NT2/D1 (cell line): ENCODE results near the gene KDM2A.

Experiments used
- DNase-seq: peaks from one replicate; pipeline ENCODE4 v3.0.0-alpha.2; 2011; ENCODE audit warnings: low read depth, low spot score
- H3K27me3 ChIP-seq: 2 replicates; pipeline ENCODE4 v1.6.0; 2011; ENCODE audit warnings: mild to moderate bottlenecking; ENCODE audit not compliant: insufficient read length, insufficient read depth
- H3K36me3 ChIP-seq: 2 replicates; pipeline ENCODE4 v1.6.1; 2011; ENCODE audit warnings: mild to moderate bottlenecking, low read length, mixed read lengths; ENCODE audit not compliant: insufficient read depth, insufficient read length
- H3K4me1 ChIP-seq: 2 replicates; pipeline ENCODE4 v1.5.1; 2011; ENCODE audit not compliant: insufficient read depth, insufficient read length
- H3K4me3 ChIP-seq: 2 replicates; pipeline ENCODE4 v1.5.1; 2011; ENCODE audit warnings: low read depth; ENCODE audit not compliant: insufficient read length
- H3K9ac ChIP-seq: 2 replicates; pipeline ENCODE4 v1.6.0; 2011; ENCODE audit warnings: low read depth; ENCODE audit not compliant: insufficient read length
- H3K9me3 ChIP-seq: 2 replicates; pipeline ENCODE4 v1.5.1; 2011; ENCODE audit warnings: mild to moderate bottlenecking, low read length; ENCODE audit not compliant: insufficient read depth
- SUZ12 ChIP-seq: IDR thresholded peaks from 2 replicates; pipeline ENCODE4 v1.6.1; 2011; ENCODE audit not compliant: insufficient read length, insufficient read depth; ENCODE audit errors: extremely low read depth
- YY1 ChIP-seq: IDR thresholded peaks from 2 replicates; pipeline ENCODE4 v1.6.1; 2011; ENCODE audit not compliant: insufficient read length, insufficient read depth
- ZNF274 ChIP-seq: IDR thresholded peaks from 2 replicates; pipeline ENCODE4 v1.6.1; 2011; ENCODE audit warnings: mild to moderate bottlenecking, low read depth, low read length

KDM2A gene

DNA sequence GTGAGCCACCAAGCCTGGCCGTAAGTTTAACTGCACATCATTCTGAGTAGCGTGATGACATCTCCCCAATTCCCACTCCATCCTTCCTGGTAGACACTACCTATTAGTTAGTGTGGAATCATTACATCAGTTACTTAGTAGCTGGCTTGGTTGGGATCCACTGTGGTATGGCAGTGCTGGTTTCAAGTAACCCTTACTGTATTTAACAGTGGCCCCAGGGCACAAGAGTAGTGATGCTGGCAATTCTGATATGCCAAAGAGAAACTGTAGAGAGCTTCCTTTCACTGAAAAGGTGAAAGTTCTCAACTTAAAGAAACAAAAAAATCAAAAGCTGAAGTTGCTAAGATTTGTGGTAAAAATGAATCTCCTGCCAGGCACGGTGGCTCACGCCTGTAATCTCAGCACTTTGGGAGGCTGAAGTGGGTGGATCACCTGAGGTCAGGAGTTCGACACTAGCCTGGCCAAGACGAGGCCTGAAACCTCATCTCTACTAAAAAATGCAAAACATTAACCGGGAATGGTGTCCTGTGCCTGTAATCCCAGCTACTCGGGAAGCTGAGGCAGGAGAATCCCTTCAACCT, 35.2 kb upstream of the KDM2A start:
- Histone ChIP-seq H3K9ac (no peak overlapping the region), H3K27me3 (no peaks in the 10 kb centered on the region), H3K9me3 (no peaks in the 10 kb centered on the region), H3K36me3 (no peaks in the 10 kb centered on the region), H3K4me3 (no peak overlapping the region), H3K4me1 (peaks cover 7% of the 10 kb centered on the region)
- DNase-seq = no peak
- TF ChIP-seq ZNF274 (no peak), YY1 (no peak), SUZ12 (no peak)

DNA sequence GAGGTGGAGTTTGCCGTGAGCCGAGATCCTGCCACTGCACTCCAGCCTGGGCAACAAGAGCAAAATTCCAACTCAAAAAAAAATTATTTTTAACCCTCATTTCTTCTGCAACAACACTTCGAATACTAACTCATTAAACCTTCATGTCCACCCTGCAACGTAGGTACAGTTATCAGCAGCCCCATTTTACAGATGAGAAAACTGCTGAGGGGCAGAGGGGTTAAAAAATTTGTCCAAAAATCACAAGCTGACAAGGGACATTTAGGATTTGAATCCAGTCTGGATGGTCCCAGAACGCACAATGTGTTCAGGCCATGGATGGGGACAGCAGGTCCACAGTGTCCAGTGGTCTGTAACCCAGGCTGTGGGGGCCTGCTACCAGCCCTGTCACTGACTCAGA, 33.4 kb upstream of the KDM2A start:
- H3K4me1 ChIP-seq = peaks cover 4% of the 10 kb centered on the region
- no peaks in the 10 kb centered on the region for H3K9me3 ChIP-seq
- H3K36me3 ChIP-seq = no peaks in the 10 kb centered on the region
- TF ChIP-seq YY1 (no peak), ZNF274 (no peak), SUZ12 (no peak)
- no peak overlapping the region for H3K9ac ChIP-seq
- no peak for DNase-seq
- H3K27me3 ChIP-seq = no peaks in the 10 kb centered on the region
- no peak overlapping the region for H3K4me3 ChIP-seq

DNA sequence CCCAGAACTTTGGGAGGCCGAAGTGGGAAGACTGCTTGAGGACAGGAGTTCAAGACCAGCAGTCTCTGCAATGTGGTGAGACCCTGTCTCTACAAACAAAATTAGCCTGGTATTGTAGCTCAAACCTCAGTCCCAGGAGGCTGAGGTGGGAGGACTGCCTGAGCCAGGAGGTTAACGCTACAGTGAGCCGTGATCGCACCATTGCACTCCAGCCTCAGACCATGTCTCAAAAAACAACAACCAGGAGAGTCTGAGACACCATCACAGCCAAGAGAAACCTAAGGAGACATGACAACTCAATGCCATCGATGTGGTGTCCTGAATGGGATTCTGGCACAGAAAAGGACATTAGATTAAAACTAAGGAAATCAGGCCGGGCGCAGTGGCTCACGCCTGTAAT, 28.3 kb upstream of the KDM2A start:
- peaks cover 3% of the 10 kb centered on the region for H3K4me1 ChIP-seq
- H3K36me3 ChIP-seq = no peaks in the 10 kb centered on the region
- no peak overlapping the region for H3K9ac ChIP-seq
- TF ChIP-seq ZNF274 (no peak), SUZ12 (no peak), YY1 (no peak)
- no peaks in the 10 kb centered on the region for H3K27me3 ChIP-seq
- no peak for DNase-seq
- no peak overlapping the region for H3K4me3 ChIP-seq
- H3K9me3 ChIP-seq = no peaks in the 10 kb centered on the region

DNA sequence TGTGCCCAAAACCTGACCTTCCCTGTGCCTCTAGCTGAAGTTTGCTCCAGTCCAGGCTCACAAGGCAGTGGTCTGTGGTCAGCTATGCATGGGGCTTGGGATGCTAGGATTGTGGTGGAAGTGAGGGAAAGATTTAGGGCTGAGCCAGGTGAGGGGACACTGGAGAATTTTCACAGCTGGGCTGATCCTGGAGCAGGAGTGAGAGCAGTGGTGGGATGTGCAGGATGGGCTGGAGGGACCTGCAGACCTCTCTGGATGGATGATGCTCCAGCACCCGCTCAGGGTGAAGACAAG, 23.9 kb upstream of the KDM2A start:
- H3K36me3 ChIP-seq = no peaks in the 10 kb centered on the region
- TF ChIP-seq YY1 (no peak), SUZ12 (no peak), ZNF274 (no peak)

GRCh38 chr11:67098799-67099429, 20.1 kb upstream of the KDM2A start:
- H3K27me3 ChIP-seq = no peaks in the 10 kb centered on the region
- DNase-seq = no peak
- no peaks in the 10 kb centered on the region for H3K36me3 ChIP-seq
- TF ChIP-seq ZNF274 (no peak), YY1 (no peak), SUZ12 (no peak)
- H3K9me3 ChIP-seq = no peaks in the 10 kb centered on the region
- no peak overlapping the region for H3K4me3 ChIP-seq
- peaks cover 23% of the 10 kb centered on the region for H3K4me1 ChIP-seq
- no peak overlapping the region for H3K9ac ChIP-seq

More for the DNA sequence above, 23.9 kb upstream of the KDM2A start:
- Histone ChIP-seq H3K9me3 (no peaks in the 10 kb centered on the region), H3K9ac (no peak overlapping the region), H3K4me3 (no peak overlapping the region), H3K27me3 (no peaks in the 10 kb centered on the region), H3K4me1 (peaks cover 18% of the 10 kb centered on the region)
- DNase-seq = no peak

- no peak for DNase-seq
- Histone ChIP-seq H3K9me3 (no peaks in the 10 kb centered on the region), H3K27me3 (no peaks in the 10 kb centered on the region), H3K9ac (no peak overlapping the region), H3K4me3 (no peak overlapping the region), H3K36me3 (no peaks in the 10 kb centered on the region), H3K4me1 (peaks cover 23% of the 10 kb centered on the region)
- TF ChIP-seq SUZ12 (no peak), YY1 (no peak), ZNF274 (no peak)
Measured at GRCh38 chr11:67099831-67100324, 19.2 kb upstream of the KDM2A start.

GRCh38 chr11:67102664-67103063, 16.4 kb upstream of the KDM2A start:
- peaks cover 18% of the 10 kb centered on the region for H3K4me1 ChIP-seq
- H3K27me3 ChIP-seq = no peaks in the 10 kb centered on the region
- no peaks in the 10 kb centered on the region for H3K36me3 ChIP-seq
- no peak for DNase-seq
- no peak overlapping the region for H3K4me3 ChIP-seq
- no peaks in the 10 kb centered on the region for H3K9me3 ChIP-seq
- TF ChIP-seq YY1 = no peak
- TF ChIP-seq SUZ12 = no peak
- no peak for TF ChIP-seq ZNF274
- no peak overlapping the region for H3K9ac ChIP-seq

- Histone ChIP-seq H3K4me1 (peaks cover 5% of the 10 kb centered on the region), H3K9ac (no peak overlapping the region), H3K9me3 (no peaks in the 10 kb centered on the region), H3K27me3 (no peaks in the 10 kb centered on the region), H3K36me3 (no peaks in the 10 kb centered on the region), H3K4me3 (no peak overlapping the region)
- TF ChIP-seq SUZ12 = no peak
- no peak for DNase-seq
Measured at GRCh38 chr11:67105964-67106363, 13.1 kb upstream of the KDM2A start.
